Loucy (cell line): ENCODE data around the gene ATP9A.
A peak's percentile ranks its signal among the peaks of the same experiment; 100 is the strongest.

Experiments
- H2AFZ ChIP-seq: fragments of 200-600 bp; sonication (generic); 2 replicates; pipeline ENCODE4 v1.6.0; 2016; ENCODE audit warnings: antibody characterized with exemption, mild to moderate bottlenecking, low read length, moderate library complexity
- H3F3A ChIP-seq: fragments of 200-600 bp; 2 replicates; pipeline ENCODE4 v1.6.0; 2016; ENCODE audit warnings: antibody characterized with exemption, low read depth, mild to moderate bottlenecking
- H3K27me3 ChIP-seq: fragments of 200-600 bp; sonication (generic); 2 replicates; pipeline ENCODE4 v1.6.1; 2014; ENCODE audit warnings: low read length, mild to moderate bottlenecking; ENCODE audit not compliant: insufficient read depth, poor library complexity, severe bottlenecking
- H3K36me3 ChIP-seq: fragments of 200-600 bp; sonication (generic); 2 replicates; pipeline ENCODE4 v1.6.1; 2016; ENCODE audit warnings: low read length; ENCODE audit not compliant: insufficient read depth
- H3K4me1 ChIP-seq: fragments of 200-600 bp; sonication (generic); 2 replicates; pipeline ENCODE4 v1.5.1; 2014; ENCODE audit warnings: low read length, mild to moderate bottlenecking; ENCODE audit not compliant: insufficient read depth, poor library complexity, severe bottlenecking
- H3K4me2 ChIP-seq: fragments of 200-600 bp; sonication (generic); 2 replicates; pipeline ENCODE4 v1.6.0; 2014; ENCODE audit warnings: antibody characterized with exemption, low read length, low read depth, mild to moderate bottlenecking; ENCODE audit not compliant: poor library complexity, severe bottlenecking
- H3K4me3 ChIP-seq: fragments of 200-600 bp; sonication (generic); 2 replicates; pipeline ENCODE4 v1.5.1; 2014; ENCODE audit warnings: low read length, mild to moderate bottlenecking, mixed read lengths; ENCODE audit not compliant: poor library complexity, severe bottlenecking
- H3K79me2 ChIP-seq: fragments of 200-600 bp; sonication (generic); 2 replicates; pipeline ENCODE4 v1.6.1; 2014; ENCODE audit warnings: low read length; ENCODE audit not compliant: insufficient read depth
- H3K9ac ChIP-seq: fragments of 200-600 bp; sonication (generic); 2 replicates; pipeline ENCODE4 v1.6.0; 2014; ENCODE audit warnings: mild to moderate bottlenecking, low read depth, low read length, moderate library complexity; ENCODE audit not compliant: poor library complexity, severe bottlenecking
- H3K9me2 ChIP-seq: fragments of 200-600 bp; sonication (generic); replicated peaks from 2 replicates; pipeline ENCODE4 v1.6.1; 2016; ENCODE audit warnings: low read depth, low read length, mixed read lengths
- H3K9me3 ChIP-seq: fragments of 200-600 bp; sonication (generic); 2 replicates; pipeline ENCODE4 v1.6.1; 2014; ENCODE audit warnings: mild to moderate bottlenecking, antibody characterized with exemption, low read length, low read depth; ENCODE audit not compliant: insufficient read depth
- H4K20me1 ChIP-seq: fragments of 200-600 bp; sonication (generic); 2 replicates; pipeline ENCODE4 v1.6.0; 2014; ENCODE audit warnings: antibody characterized with exemption, low read length, mild to moderate bottlenecking; ENCODE audit not compliant: insufficient read depth, poor library complexity, severe bottlenecking
- EZH2phosphoT487 ChIP-seq: fragments of 200-600 bp; IDR thresholded peaks from 2 replicates; pipeline ENCODE4 v1.6.1; 2018; ENCODE audit warnings: antibody characterized with exemption, mild to moderate bottlenecking, moderate library complexity, borderline replicate concordance
- TF ChIP-seq, protein P1 (sequence below): fragments of 200-600 bp; sonication (generic); conservative IDR thresholded peaks from 2 replicates; pipeline ENCODE4 v1.5.1; 2014; ENCODE audit warnings: mild to moderate bottlenecking, antibody characterized with exemption, low read length

ATP9A gene

DNA sequence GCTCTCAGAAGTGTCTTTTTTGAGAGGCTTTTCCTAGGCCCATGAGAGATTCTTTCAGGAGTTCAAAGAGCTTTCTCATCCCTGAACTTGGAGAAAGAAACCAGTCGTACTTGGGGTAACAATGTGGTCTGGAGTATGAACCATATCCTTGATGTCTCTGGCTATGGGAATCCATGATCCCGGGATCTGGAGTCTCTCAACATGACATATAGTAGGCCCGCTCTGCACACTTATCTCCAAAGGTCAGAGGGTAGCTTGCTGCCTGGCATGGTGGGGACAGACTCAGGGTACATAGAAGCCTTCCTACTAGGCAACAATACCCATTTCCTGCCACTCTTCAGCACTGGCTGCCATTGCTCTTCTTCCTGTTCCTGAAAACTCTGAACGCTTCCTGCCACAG is 183.5 kb downstream of the ATP9A start:
- Histone ChIP-seq H2AFZ (peak overlapping the region; percentile 59), H3K4me1 (peaks cover 10% of the 10 kb centered on the region), H3K4me2 (peak overlapping the region; percentile 21), H3K9me3 (no peaks in the 10 kb centered on the region), H3K4me3 (peak overlapping the region; percentile 8), H3K9me2 (no peaks in the 10 kb centered on the region), H4K20me1 (no peaks in the 10 kb centered on the region), H3F3A (no peaks in the 10 kb centered on the region), H3K79me2 (no peaks in the 10 kb centered on the region), H3K36me3 (no peaks in the 10 kb centered on the region), H3K27me3 (no peaks in the 10 kb centered on the region), H3K9ac (no peak overlapping the region)
- no peak for TF ChIP-seq EZH2phosphoT487
- TF ChIP-seq, protein P1, sequence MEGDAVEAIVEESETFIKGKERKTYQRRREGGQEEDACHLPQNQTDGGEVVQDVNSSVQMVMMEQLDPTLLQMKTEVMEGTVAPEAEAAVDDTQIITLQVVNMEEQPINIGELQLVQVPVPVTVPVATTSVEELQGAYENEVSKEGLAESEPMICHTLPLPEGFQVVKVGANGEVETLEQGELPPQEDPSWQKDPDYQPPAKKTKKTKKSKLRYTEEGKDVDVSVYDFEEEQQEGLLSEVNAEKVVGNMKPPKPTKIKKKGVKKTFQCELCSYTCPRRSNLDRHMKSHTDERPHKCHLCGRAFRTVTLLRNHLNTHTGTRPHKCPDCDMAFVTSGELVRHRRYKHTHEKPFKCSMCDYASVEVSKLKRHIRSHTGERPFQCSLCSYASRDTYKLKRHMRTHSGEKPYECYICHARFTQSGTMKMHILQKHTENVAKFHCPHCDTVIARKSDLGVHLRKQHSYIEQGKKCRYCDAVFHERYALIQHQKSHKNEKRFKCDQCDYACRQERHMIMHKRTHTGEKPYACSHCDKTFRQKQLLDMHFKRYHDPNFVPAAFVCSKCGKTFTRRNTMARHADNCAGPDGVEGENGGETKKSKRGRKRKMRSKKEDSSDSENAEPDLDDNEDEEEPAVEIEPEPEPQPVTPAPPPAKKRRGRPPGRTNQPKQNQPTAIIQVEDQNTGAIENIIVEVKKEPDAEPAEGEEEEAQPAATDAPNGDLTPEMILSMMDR = no peak

DNA sequence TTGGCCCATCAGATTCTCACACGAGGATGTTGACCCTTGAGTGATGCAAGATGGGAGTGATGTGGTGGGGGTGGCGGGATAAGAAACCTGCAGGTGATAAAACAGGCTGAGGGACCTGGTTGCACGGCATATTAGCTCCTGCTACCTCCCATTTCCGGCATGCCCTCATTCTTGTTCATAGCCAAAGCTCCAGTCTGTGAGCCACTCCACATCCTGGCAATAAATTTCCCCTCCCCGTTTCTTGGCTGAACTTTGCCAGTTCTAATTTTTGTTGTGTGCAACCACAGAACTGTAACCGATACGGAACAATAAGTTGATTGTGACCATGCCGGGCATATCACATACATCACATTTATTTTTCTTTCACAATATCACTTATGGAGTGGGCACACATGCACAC is 184.1 kb downstream of the ATP9A start:
- no peak overlapping the region for H3K4me3 ChIP-seq
- no peak overlapping the region for H3K9ac ChIP-seq
- H3K4me2 ChIP-seq = no peak overlapping the region
- H3K4me1 ChIP-seq = peaks cover 10% of the 10 kb centered on the region
- no peaks in the 10 kb centered on the region for H3K9me3 ChIP-seq
- no peaks in the 10 kb centered on the region for H3K36me3 ChIP-seq
- no peaks in the 10 kb centered on the region for H4K20me1 ChIP-seq
- H3F3A ChIP-seq = no peaks in the 10 kb centered on the region
- H3K9me2 ChIP-seq = no peaks in the 10 kb centered on the region
- no peak overlapping the region for H2AFZ ChIP-seq
- TF ChIP-seq EZH2phosphoT487 = no peak
- TF ChIP-seq, protein P1 = no peak
- H3K27me3 ChIP-seq = no peaks in the 10 kb centered on the region
- H3K79me2 ChIP-seq = no peaks in the 10 kb centered on the region

DNA sequence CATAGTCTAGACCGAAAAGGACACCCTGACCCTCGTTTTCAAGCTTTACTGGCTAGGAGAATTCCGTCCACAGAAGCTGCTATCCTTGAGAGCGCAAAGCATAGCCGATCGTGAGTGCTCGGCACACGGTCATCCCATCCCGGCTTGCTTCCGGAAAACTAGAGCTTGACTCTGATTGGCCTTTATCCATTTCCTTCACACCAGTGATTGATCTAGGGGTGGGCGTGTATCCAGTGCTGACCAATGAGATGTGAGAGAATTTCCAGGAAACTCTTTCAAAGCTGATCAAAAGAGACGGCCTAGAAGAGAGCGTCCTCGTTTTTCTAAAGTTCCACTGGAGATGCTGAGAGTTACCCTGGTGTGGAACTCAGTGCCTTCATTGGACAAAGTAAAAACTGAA is 184.7 kb downstream of the ATP9A start:
- TF ChIP-seq, protein P1 = no peak
- TF ChIP-seq EZH2phosphoT487 = no peak
- no peaks in the 10 kb centered on the region for H3K9me3 ChIP-seq
- H4K20me1 ChIP-seq = no peaks in the 10 kb centered on the region
- no peaks in the 10 kb centered on the region for H3K9me2 ChIP-seq
- H3K4me3 ChIP-seq = no peak overlapping the region
- no peaks in the 10 kb centered on the region for H3K36me3 ChIP-seq
- no peak overlapping the region for H2AFZ ChIP-seq
- H3K79me2 ChIP-seq = no peaks in the 10 kb centered on the region
- peaks cover 10% of the 10 kb centered on the region for H3K4me1 ChIP-seq
- no peak overlapping the region for H3K9ac ChIP-seq
- H3K27me3 ChIP-seq = no peaks in the 10 kb centered on the region
- no peak overlapping the region for H3K4me2 ChIP-seq
- no peaks in the 10 kb centered on the region for H3F3A ChIP-seq
